ENCODE data around the gene FLNB.

Gene FLNB

DNA sequence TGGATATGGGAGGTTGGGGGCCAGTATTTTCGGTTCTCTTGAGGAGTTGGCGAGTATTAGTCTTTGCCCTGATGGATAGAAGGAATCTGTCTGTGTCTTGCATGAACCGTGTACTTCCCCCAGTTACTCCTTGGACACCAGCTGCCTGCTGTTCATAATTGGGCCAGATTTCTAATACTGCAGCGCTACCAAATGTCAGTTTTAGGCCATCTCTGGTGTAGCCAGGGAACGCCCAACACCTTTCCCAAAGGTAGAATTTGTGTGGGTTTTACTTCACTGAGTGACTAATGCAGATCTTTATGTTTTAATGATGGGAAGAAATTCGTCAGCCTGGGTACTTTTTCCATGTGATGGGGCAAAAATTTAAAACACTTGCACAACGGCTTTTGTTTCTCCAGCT is 18.4 kb downstream of the FLNB start:
- TF ChIP-seq, protein P1, sequence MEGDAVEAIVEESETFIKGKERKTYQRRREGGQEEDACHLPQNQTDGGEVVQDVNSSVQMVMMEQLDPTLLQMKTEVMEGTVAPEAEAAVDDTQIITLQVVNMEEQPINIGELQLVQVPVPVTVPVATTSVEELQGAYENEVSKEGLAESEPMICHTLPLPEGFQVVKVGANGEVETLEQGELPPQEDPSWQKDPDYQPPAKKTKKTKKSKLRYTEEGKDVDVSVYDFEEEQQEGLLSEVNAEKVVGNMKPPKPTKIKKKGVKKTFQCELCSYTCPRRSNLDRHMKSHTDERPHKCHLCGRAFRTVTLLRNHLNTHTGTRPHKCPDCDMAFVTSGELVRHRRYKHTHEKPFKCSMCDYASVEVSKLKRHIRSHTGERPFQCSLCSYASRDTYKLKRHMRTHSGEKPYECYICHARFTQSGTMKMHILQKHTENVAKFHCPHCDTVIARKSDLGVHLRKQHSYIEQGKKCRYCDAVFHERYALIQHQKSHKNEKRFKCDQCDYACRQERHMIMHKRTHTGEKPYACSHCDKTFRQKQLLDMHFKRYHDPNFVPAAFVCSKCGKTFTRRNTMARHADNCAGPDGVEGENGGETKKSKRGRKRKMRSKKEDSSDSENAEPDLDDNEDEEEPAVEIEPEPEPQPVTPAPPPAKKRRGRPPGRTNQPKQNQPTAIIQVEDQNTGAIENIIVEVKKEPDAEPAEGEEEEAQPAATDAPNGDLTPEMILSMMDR (IDR thresholded peaks at IDR 0.05; ENCODE audit: control insufficient read depth, insufficient read depth, low read depth, low read length, missing control alignments) = no peak
- no peak for DNase-seq (ENCODE audit: low read depth)
- H3K4me3 ChIP-seq (ENCODE audit: control insufficient read depth, low read depth, low read length) = no peak overlapping the region

GRCh38 chr3:58027704-58028317 is 19.6 kb downstream of the FLNB start:
- no peak for DNase-seq (ENCODE audit: low read depth)
- H3K4me3 ChIP-seq (ENCODE audit: control insufficient read depth, low read depth, low read length) = no peak overlapping the region
- TF ChIP-seq, protein P1 (IDR thresholded peaks at IDR 0.05; ENCODE audit: control insufficient read depth, insufficient read depth, low read depth, low read length, missing control alignments) = no peak

- TF ChIP-seq, protein P1 (IDR thresholded peaks at IDR 0.05; ENCODE audit: control insufficient read depth, insufficient read depth, low read depth, low read length, missing control alignments) = no peak
Observed at GRCh38 chr3:58028902-58029301, 20.7 kb downstream of the FLNB start.

DNA sequence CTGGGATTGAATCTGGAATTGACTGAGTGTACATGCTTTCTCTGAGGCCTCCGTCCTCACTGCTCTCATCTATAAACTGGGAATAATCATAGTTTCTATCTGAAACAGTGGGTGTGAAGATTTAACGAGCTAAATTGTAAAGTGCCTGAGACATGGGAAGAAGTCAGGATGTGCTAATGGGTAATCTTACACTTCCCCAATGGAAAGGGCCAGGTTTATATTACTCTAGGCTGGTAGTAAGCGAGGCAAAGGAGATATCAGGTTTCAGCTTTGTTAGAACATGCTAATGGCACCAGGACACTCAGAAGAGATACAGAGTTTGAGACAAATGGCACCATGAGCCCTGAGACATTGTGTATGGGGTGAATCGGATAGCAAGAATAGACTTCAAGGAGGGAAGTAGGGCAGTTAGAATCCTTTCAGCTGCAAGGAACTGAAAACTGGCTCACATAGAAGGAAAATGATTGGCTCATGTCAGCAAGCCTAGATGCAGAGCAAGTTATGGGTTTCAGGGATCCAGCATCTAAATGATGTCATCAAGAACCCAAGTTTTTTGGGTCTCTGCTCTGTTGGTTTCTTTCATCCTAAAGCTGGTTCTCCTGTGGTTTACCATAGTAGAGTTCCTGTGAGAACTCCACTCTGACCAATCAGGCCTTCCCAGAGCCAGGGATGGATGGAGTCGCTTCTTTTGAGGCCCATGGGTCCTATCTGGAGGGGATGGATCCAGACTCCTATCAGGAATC is 21.8 kb downstream of the FLNB start:
- H3K4me3 ChIP-seq (ENCODE audit: control insufficient read depth, low read depth, low read length) = no peak overlapping the region
- DNase-seq (ENCODE audit: low read depth) = no peak
- TF ChIP-seq, protein P1 (IDR thresholded peaks at IDR 0.05; ENCODE audit: control insufficient read depth, insufficient read depth, low read depth, low read length, missing control alignments) = no peak

More at GRCh38 chr3:58028902-58029301, 20.7 kb downstream of the FLNB start:
- H3K4me3 ChIP-seq (ENCODE audit: control insufficient read depth, low read depth, low read length) = no peak overlapping the region
- no peak for DNase-seq (ENCODE audit: low read depth)

- H3K4me3 ChIP-seq (ENCODE audit: control insufficient read depth, low read depth, low read length) = no peak overlapping the region
- TF ChIP-seq, protein P1 (IDR thresholded peaks at IDR 0.05; ENCODE audit: control insufficient read depth, insufficient read depth, low read depth, low read length, missing control alignments) = no peak
- DNase-seq (ENCODE audit: low read depth) = no peak
Observed at GRCh38 chr3:58032186-58032585, 24.0 kb downstream of the FLNB start.

DNA sequence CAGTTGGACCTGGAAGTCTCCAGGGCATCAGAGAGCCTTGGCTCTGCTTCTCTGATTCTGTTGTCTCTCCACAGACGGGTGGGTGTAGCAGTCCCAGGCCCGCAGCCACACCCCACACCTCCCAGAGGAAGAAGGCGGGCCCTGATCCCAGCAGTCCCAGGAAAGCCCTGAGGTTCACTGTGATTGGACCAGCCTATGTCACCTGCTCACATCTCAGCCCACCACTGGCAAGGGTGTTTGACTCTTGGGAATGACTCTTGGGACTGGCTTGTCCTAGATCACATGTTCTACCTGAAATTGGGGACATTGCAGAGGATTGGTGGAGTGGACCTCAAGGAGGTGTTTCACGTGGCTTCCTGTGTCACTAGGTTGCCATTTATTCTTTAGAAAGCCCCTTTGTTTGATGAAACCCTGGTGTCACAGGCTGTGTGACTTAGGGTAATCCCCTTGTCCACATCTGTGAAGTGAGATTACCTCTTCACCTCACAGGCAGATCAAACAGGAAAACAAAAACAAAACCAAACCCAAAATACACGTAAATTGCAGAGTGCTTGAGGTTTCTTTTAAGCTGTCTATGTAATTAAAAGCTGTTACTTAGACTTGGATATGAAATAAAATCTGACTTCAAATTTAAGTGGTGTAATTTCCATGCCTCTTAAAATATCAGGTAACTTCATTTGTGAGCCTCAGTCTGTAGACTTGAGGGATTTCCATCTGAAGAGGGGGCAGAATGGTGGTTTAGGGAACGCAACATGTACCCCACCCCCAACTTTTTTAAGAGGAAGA is 26.7 kb downstream of the FLNB start:
- H3K4me3 ChIP-seq (ENCODE audit: control insufficient read depth, low read depth, low read length) = no peak overlapping the region
- TF ChIP-seq, protein P1 (IDR thresholded peaks at IDR 0.05; ENCODE audit: control insufficient read depth, insufficient read depth, low read depth, low read length, missing control alignments) = no peak
- DNase-seq (ENCODE audit: low read depth) = no peak

Data from AG09309 (cell line).